ENCODE results near the gene VPS26A.
"Not testable (repeated sequence)": the region's sequence is repeated elsewhere in the genome, so short reads cannot be mapped to it uniquely, and the experiment has no call there.

Gene VPS26A

DNA sequence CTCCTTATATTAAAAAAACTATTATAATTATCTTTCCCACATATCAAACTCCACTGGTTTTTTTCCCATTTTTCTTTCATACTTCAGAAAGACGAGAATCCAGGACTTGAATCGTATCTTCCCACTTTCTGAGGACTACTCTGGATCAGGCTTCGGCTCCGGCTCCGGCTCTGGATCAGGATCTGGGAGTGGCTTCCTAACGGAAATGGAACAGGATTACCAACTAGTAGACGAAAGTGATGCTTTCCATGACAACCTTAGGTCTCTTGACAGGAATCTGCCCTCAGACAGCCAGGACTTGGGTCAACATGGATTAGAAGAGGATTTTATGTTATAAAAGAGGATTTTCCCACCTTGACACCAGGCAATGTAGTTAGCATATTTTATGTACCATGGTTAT is 20.2 kb upstream of the VPS26A start:
- DNase-seq, result no peak

DNA sequence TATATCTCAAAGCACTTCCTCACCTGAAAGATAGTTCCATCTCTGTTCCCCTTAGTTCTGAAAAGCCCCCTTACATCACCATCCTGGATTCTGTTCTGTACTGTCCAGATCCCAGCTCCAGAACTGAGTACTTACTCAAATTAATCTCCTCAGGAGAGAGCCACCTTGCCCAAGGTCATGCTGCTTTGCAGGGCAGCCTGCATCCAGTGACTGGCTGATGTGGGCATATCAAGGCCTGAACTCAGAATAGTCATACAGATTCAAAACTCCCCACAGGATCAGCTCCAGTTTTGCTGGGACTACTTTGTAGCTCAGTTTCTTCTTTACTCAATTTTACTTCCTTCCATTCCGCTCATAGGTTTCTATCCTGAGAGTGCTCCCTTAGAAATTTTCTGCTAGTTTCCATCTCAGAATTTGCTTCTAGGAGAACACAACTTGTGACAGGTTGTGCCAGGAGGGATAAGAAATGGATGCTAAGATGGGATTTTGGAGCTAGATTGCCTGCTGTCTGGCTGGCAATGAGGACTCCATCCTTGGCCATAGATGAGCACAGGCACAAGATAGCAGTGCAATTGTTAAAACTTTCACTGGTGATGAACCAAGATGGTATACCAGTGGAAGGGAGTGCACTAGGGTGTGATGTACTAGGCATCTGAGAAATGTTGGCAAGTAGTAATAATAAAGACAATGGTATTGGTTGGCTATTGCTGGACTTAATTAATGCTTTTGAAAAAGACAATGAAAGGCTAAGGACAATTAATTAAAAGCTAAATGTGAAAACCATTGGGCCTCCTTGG is 18.8 kb upstream of the VPS26A start:
- no peak for DNase-seq

DNA sequence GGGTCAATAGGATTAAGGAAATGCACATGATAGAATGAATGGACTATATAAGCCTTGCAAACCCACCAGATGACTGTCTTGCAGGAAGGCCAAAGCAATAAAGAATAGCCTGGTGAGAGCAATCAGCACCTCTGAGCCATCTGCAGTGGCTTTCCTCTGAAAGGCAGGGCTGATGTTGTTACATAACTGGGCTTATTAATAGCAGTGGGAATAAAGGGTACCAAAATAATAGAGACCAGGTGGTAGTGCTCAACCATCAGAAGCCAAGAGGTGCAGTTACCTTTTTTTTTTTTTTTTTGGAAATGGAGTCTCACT is 16.8 kb upstream of the VPS26A start:
- no peak for DNase-seq

DNA sequence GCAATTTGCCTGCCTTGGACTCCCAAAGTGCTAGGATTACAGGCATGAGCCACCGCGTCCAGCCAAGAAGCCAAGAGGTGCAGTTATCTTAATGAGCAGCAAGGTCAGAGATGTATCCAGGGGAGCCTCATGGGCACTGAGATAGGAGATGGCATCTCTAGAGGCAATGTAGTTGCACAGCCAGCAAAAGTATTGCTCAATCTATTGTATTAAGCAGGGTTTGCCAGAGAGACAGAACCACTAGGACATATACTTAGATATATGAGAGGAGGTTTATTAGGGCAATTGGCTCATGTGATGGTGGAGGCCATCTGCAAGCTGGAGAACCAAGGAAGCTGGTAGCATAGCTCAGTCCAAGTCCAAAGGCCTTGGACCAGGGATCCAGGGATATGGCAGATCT is 16.3 kb upstream of the VPS26A start:
- no peak for DNase-seq

DNA sequence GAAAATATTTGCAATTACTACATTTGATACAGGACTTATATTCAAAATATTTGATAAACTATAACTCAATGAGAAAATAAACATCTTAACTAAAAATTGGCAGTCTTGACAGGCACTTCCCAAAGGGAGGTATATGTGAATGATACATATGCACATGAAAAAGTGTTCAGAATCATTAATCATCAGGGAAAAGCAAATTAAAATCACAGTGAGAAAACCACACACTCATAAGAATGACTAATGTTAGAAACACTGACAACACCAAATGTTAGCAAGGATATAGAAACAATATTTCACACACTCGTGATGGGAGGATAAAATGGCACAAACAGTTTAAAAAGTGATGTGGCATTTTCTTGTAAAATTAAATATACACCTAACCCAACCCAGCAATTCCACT is 4.1 kb upstream of the VPS26A start:
- DNase-seq, result no peak

DNA sequence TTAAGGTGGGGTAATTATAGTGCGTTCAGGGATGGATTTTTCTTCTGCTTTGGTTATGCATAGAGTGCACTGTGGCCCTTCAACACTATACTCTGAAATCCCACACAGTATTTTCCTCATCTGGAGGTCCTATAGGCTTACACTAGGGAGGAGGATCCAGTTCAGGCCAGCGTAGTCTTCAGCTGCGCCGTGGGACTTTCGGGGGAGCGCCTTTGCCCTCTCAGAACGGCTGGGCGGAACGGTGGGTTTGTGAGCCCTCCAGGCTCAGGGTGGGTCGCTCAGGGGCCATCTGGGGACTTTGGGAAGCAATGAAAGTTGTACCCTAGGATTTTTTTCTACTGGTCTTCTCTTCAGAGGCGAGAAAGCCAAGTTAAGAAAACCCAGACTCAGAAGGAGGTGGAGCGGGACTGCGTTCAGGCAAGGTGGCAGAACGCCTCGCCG is 652 bp upstream of the VPS26A start:
- no peak for DNase-seq

DNA sequence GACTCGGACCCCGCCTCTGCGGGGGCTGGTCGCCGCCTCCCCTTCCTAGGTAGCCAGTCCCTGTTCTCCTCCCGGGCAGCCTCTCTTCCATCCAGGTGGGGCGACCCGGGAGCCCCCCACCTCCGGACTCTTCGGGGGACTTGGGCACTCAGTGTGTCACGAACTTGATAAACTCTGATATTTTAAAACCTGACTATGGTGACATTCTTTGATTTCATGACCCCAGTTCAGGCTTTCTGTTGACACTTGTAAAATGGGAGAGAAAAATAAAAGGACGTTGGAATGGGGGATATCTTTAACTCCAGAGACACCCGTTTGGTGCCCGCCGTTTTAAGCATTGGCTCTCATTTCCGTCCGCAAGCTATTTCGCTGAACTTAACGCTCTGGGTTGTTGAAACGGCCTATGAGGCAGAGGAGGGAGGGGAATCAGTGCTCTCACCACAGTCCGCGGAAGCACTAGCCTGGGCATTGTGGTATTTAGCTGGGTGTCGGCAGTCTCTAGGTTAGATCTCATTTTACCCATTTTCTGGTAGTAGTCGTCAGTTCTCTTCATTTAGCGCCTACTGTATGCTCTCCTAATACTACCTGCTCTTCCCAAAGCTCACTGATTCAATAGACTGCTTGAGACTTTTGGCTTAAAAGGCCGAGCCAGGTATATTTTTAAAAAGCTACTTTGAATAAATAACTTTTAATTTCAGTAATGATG is 738 bp downstream of the VPS26A start:
- DNase-seq, result peak; percentile 80

DNA sequence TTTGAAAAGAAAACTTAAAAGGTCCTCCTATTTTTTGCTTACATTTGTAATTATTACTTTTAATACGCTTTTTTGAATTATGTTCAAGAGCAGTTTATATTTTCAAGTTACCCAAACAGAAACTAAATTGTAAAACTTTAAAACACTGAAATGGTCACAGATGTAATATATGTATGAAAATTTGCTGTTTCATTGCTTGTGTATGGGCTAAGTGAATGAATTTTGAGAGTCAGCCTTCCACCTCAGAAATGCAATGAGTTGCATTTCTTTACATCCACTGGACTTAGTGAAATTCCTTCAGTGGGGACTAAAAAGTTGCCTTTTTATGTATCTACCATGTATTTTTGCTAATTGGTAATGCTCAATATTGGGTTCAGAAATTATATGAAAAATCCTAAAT is 1.6 kb downstream of the VPS26A start:
- DNase-seq, result no peak

DNA sequence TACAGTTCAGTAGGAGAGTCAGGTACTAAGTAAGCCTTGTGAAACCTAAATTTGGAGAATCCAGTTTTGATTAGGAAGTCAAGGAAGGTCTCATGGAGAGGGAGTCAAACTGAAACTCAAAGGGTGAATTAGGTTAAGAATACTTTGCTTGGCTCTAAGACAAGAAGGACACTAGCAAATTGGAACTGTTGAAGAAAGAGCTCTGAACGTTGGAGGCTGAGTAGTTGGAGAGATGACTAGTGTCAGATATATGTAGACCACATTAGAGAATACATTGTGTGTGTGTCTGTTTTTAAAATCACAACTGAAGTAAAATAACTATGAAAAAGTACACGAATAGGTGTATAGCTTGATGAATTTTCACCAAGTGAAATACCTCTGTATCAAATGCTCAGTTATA is 6.3 kb downstream of the VPS26A start:
- no peak for DNase-seq

DNA sequence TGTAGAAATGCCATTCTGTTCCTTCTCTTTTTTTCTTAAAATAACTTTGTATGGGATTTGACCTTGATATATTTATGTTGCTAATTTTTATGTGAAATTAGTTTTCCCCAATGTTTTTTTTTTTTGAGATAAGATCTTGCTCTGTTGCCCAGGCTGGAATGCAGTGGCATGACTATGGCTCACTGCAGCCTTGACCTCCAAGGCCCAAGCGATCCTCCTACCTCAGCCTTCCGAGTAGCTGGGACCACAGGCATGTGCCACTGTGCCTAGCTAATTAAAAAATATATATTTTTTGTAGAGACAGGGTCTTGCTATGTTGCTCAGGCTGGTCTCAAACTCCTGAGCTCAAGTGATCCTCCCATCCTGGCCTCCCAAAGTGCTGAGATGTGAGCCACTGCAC is 16.0 kb downstream of the VPS26A start:
- DNase-seq, result no peak

DNA sequence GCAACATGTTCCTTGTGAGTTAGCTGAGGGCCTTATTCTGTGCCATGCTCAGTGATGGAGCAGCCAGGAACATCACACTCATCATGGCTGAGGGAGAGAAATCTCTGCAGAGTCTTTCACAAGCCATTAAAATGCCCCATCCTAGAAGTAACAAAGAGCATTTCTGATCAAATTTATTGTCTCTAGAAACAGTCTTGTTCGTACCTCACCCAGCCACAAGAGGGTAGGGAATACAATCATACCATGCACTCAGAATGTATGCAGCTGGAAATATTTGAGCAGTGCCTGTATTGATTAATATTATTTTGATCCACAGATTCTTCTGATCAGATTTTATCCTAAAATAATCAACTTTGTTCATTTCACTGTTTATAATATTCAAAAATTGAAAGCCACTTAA is 17.3 kb downstream of the VPS26A start:
- DNase-seq, result no peak

DNA sequence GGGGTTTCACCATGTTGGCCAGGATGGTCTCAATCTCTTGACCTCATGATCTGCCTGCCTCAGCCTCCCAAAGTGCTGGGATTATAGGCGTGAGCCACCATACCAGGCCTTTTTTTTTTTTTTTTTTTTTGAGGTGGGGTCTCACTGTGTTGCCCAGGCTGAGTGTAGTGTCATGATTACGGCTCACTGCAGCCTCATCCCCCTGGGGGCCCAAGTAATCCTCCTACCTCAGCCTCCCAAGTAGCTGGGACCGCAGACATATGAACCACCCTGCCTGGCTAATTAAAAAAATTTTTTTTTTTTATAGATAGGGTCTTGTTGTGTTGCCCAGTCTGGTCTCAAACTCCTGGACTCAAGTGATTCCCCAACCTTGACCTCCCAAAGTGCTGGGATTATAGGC is 18.1 kb downstream of the VPS26A start:
- DNase-seq, result not testable (repeated sequence)

DNA sequence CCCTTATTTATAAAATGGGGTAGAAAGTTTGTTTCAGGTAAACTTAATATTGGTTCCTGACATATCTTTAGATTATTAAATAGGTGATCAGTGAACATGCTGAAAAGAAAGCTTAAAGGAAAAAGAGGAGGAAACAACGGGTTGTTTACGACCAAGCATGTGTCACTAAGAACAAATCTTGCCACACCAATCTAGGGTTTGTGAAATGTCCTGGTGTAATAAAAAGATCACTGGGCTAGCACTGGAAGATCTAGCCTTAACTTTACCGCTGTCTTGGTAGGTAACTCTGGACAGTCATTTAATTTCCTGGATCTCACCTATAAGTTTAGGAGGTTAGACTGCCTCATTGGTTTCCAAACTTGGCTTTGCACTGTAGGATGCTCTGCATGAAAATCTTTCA is 19.0 kb downstream of the VPS26A start:
- no peak for DNase-seq

DNA sequence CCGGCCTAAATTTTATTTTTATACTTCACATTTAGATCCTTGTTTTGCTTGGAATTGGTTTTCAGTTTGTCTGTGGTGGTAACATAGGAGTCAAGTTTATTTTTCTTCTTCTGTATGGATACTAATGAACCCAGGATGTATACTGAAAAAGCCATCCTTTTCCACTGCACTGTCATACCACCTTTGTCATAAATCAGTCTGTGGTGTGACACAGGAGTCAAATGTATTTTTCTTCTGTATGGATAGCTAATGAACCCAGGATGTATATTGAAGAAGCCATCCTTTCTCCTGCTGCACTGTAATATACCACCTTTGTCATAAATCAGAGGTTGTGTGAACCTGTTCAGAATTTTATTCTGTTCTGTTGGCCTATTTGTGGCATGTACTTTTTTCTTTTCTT is 21.4 kb downstream of the VPS26A start:
- DNase-seq, result no peak

DNA sequence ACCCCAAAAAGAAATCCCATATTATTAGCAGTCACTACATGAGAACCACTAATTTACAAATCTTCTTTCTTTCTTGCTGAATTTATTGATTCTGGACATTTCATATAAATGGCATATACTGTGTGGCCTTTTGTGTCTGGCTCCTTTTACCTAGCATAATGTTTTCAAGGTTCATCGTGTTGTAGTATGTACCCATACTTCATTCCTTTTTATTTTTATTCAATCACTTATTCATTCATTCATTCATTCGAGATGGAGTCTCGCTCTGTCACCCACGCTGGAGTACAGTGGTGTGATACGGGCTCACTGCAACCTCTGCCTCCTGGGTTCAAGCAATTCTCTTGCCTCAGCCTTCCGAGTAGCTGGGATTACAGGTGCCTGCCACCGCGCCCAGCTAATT is 21.9 kb downstream of the VPS26A start:
- no peak for DNase-seq

DNA sequence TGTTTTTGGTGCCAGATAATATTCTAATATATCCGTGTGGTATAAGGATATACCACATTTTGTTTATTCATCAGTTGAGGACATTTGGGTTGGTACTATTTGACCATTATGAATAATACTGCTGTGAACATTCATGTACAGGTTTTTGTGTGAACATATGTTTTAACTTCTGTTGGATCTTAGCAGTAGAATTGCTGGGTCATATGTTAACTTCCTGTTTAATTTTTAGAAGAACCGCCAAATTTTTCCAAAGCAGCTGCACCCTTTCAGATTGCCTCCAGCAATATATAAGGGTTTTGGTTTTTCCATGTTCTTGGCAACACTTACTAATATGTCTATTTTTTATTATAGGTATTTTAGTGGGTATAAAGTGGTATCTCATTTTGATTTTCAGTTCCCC is 22.8 kb downstream of the VPS26A start:
- DNase-seq, result no peak

DNA sequence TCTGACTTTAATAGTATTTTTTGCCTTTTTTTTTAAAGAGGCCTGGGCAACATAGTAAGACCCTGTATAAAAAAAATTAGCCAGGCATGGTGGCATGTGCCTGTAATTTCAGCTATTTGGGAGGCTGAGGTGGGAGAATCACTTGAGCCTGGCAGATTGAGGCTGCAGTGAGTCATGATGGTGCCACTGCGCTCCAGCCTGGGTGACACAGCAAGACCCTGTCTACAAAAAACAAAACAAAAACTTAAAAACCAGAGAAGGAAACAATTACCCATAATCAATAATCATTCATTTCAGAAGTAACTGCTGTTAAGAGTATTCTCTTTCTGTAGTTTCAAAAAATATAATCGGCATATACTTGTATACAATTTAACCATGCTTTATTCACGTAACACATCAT is 28.0 kb downstream of the VPS26A start:
- DNase-seq, result peak; percentile 44

DNA sequence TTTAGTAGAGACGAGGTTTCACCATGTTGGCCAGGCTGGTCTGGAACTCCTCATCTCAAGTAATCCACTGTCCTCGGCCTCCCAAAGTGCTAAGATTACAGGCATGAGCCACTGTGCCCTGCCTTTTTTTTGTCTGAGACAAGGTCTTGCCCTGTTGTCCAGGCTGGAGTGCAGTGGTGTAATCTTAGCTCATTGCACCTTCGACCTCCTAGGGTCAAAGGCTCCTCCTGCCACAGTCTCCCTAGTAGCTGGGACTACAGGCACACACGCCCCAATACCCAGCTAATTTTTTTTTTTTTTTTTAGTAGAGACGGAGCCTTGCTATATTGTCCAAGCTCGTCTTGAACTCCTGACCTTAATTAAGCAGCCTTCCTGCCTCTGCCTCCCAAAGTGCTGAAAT is 29.2 kb downstream of the VPS26A start:
- DNase-seq, result no peak

DNA sequence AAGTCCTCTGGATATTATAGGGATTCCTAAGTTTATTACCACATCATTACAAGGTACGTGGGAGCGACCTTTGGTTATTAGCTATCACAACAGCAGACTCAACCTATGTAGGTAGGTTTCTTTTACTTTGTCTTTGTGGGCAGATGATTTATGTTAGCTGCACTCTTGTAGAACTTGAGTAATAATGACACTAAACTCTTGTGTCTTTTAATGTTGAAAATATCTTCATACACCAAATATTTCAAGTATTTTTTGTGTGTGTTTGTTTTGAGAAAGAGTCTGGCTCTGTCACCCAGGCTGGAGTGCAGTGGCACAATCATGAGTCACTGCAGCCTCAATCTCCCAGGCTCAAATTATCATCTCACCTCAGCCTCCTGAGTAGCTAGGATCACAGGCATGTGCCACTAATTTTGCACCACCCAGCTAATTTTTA is 36.8 kb downstream of the VPS26A start:
- no peak for DNase-seq

DNA sequence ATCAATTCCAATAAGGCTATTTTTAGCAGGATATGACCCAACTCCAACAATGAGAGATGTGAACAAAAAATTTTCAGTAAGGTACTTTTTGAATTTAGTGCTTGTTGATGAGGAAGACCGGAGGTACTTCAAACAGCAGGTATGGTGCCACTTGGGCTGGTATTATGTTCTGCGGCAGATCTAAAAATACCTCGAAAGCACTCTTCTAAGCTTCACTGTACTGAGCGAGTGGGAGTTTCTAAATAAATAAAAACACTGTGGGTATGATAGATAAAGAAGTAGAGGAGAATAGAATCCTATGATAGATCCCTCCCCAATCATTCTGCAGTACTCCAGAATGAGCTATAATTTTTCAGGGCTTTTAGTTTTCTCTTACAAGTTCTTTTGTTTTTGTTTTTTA is 44.5 kb downstream of the VPS26A start:
- DNase-seq, result no peak

DNA sequence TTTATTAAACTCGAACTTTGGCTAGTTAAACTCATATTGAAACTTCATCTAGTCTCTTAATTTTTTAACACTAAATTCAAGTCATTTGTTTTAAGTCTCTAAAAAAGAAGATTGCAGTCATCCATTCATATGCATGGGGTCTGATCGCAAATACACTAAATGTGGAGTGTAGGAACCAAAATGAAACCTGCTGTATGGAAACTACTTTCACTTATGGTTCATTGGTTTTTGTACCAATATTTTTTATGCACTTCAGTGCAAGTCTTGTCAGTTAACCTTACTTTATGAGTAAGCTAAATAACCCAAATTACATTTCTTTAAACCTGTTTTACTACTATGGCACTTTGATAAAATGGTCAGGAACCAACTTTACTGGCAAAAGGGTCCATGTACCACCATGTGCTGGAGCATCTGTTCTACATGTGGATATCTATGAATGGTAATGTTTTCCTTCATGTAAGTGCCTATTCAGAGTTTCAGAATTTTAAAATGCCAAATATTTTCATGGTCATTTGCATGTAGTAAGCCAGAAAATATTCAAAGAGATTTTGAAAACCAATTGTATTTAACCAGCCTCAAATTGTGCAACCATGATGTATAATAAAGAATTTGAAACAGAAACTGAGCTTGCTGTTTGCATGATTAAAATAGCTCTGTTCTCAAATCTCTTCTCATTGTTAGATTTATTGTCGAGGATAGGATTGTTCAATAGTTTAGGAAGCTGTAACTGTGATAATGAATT is 48.4 kb downstream of the VPS26A start:
- no peak for DNase-seq

DNA sequence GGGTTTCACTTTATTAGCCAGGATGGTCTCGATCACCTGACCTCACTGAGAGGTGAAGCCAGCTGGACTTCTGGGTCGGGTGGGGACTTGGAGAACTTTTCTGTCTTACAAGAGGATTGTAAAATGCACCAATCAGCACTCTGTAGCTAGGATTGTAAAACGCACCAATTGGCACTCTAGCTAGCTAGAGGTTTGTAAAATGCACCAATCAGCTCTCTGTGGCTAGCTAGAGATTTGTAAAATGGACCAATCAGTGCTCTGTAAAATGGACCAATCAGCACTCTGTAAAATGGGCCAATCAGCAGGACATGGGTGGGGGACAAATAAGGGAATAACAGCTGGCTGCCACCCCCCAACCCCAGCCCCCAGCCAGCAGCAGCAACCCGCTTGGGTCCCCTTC is 51.3 kb downstream of the VPS26A start:
- DNase-seq, result not testable (repeated sequence)

DNA sequence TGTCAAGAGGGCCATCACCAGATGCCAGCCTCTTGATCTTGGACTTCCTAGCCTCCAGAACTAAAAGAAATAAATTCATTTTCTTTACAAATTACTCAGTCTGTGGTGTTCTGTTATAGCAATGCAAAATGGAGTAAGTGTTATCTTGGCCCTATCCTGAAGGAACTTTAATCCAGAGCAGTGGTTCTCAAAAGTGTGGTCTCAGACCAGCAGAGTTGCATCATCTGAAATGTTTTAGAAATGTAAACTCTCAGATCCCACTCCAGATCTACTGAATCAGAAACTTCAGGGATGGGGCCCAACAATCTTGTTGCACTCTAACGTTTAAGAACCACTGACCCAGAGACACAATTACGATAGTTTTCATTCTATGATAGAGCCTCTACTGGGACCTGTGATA is 52.8 kb downstream of the VPS26A start:
- DNase-seq, result no peak

DNA sequence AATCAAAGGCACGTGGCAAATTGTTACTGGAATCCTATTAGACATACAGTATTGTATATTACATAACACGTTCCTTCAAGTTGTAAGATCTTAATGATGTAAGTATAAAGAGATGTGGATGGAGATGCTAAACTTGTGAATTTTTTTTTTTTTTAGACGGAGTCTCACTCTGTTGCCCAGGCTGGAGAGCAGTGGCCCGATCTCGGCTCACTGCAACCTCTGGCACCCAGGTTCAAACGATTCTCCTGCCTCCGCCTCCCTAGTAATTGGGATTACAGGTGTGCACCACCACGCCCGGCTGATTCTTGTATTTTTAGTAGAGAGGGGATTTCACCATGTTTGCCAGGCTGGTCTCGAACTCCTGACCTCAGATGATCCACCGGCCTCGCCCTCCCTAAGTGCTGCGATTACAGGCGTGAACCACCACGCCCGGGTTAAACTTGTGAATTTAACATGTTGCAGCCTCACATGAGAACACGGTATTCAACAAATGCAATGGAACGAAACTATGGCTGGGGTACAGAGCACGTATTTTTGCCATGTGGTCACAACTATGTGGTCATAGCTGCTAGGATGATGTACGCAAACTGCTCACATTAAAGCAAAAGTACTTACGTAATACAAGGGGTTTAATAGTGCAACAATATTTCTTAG is 55.2 kb downstream of the VPS26A start:
- DNase-seq, result no peak

Measured in activated CD4-positive, alpha-beta T cell treated with anti-CD3 and anti-CD28 coated beads, Interleukin-2, Interleukin-6, amounts not matched to agents 100 ng/mL and 50 ng/mL, durations not matched to agents 16 hours and 8 hours (primary cell).